HepG2 (cell line): ENCODE measurements around the gene ASGR1. TPM values are rescaled to one million over a fixed set of nuclear protein-coding genes. Genes with fewer than 3 reads are reported as not detected.
A peak's percentile ranks its signal among the peaks of the same experiment; 100 is the strongest.

Experiments
- AGO1 ChIP-seq: fragments of 200-400 bp; formaldehyde crosslinking; IDR thresholded peaks from 2 replicates; pipeline ENCODE4 v1.6.1; 2017; ENCODE audit warnings: mild to moderate bottlenecking, low read depth, low read length, moderate library complexity; ENCODE audit not compliant: poor library complexity, severe bottlenecking
- ATF2 ChIP-seq: sonication (generic); formaldehyde crosslinking; IDR thresholded peaks from 2 replicates; pipeline ENCODE4 v1.4.0; 2020; ENCODE audit warnings: missing genetic modification reagents
- PHF5A ChIP-seq: IDR thresholded peaks from one replicate; pipeline ENCODE4 v1.6.1; 2018; ENCODE audit warnings: low read depth, missing genetic modification reagents; ENCODE audit not compliant: unreplicated experiment
- SNAPC4 ChIP-seq: sonication (generic); formaldehyde crosslinking; IDR thresholded peaks from 2 replicates; pipeline ENCODE4 v1.4.0; 2020; ENCODE audit warnings: mild to moderate bottlenecking, missing genetic modification reagents
- TERF1 ChIP-seq: sonication (generic); formaldehyde crosslinking; IDR thresholded peaks from 2 replicates; pipeline ENCODE4 v1.8.0; 2022; ENCODE audit warnings: mild to moderate bottlenecking, missing genetic modification reagents, moderate library complexity
- ZBTB25 ChIP-seq: IDR thresholded peaks from 2 replicates; pipeline ENCODE4 v1.6.1; 2018; ENCODE audit warnings: missing genetic modification reagents
- ZFP41 ChIP-seq: sonication (generic); formaldehyde crosslinking; IDR thresholded peaks from 2 replicates; pipeline ENCODE4 v1.4.0; 2020; ENCODE audit warnings: mild to moderate bottlenecking, missing genetic modification reagents, borderline replicate concordance
- ZNF414 ChIP-seq: sonication (generic); formaldehyde crosslinking; IDR thresholded peaks from 2 replicates; pipeline ENCODE4 v1.5.0; 2020; ENCODE audit warnings: missing genetic modification reagents
- ZNF503 ChIP-seq: sonication (generic); formaldehyde crosslinking; IDR thresholded peaks from 2 replicates; pipeline ENCODE4 v1.4.0; 2020; ENCODE audit warnings: missing genetic modification reagents
- ZNF564 ChIP-seq: sonication (generic); formaldehyde crosslinking; IDR thresholded peaks from 2 replicates; pipeline ENCODE4 v1.8.1; 2023; ENCODE audit warnings: mild to moderate bottlenecking, missing genetic modification reagents
- ZNF660 ChIP-seq: sonication (generic); formaldehyde crosslinking; IDR thresholded peaks from 2 replicates; pipeline ENCODE4 v1.5.1; 2020; ENCODE audit warnings: mild to moderate bottlenecking, low read depth, missing genetic modification reagents, borderline replicate concordance
- ZNF816 ChIP-seq: sonication (generic); formaldehyde crosslinking; IDR thresholded peaks from 2 replicates; pipeline ENCODE4 v1.8.0; 2022; ENCODE audit warnings: missing genetic modification reagents, mild to moderate bottlenecking, borderline replicate concordance
- polyA plus RNA-seq, 8 experiments: library from polyadenylated mRNA; depleted of rRNA in 3 of 8; stranded (reverse) in 7 of 8; unstranded in 1 of 8; fragments of >200 nt; fragmentation: Illumina TruSeq in 4 of 8; extraction: Trizol in 4 of 8; gene quantifications; 2 replicates each; pipeline versions ENCODE4 v1.2.1 to v1.2.3, GENCODE V29; 2011 to 2016; ENCODE audit warnings: low read depth in 4 of 8, missing spikeins in 1 of 8, mixed read lengths in 1 of 8; ENCODE audit not compliant: insufficient read depth in 1 of 8
- total RNA-seq, 5 experiments: library from RNA; depleted of rRNA; stranded (reverse); fragments of >200 nt; fragmentation: Illumina TruSeq; extraction: Trizol; gene quantifications; 2 replicates each; pipeline ENCODE4 v1.2.3, GENCODE V29; 2016; ENCODE audit warnings: low read depth in 1 of 5

Gene ASGR1
- total and polyA plus RNA-seq, 2 of the 13 experiments (the other 11 are each of a cell fraction or from before 2014, with no cell fraction given), result 353 to 796 TPM

- TF ChIP-seq ATF2 (CRISPR knock-in tag) (peak; percentile 62), ZNF503 (CRISPR knock-in tag) (no peak), SNAPC4 (CRISPR knock-in tag) (no peak), ZNF414 (peak; percentile 55; the same call in 1 of the 2 replicates), ZNF816 (peak; percentile 54; the same call in 1 of the 2 replicates), ZBTB25 (CRISPR knock-in tag) (no peak), ZFP41 (CRISPR knock-in tag) (no peak), TERF1 (CRISPR knock-in tag) (no peak), ZNF564 (CRISPR knock-in tag) (no peak), AGO1 (peak; percentile 99), PHF5A (CRISPR knock-in tag) (no peak), ZNF660 (no peak)
These were observed 40.8 kb upstream of the ASGR1 start, which contains the start of the genes ACADVL and DLG4 (continued) for GRCh38 chr17:7219812-7220592.
